ENCODE results near the gene RETREG2.
"Not testable (repeated sequence)": the region's sequence is repeated elsewhere in the genome, so short reads cannot be mapped to it uniquely, and the experiment has no call there.

Gene RETREG2

DNA sequence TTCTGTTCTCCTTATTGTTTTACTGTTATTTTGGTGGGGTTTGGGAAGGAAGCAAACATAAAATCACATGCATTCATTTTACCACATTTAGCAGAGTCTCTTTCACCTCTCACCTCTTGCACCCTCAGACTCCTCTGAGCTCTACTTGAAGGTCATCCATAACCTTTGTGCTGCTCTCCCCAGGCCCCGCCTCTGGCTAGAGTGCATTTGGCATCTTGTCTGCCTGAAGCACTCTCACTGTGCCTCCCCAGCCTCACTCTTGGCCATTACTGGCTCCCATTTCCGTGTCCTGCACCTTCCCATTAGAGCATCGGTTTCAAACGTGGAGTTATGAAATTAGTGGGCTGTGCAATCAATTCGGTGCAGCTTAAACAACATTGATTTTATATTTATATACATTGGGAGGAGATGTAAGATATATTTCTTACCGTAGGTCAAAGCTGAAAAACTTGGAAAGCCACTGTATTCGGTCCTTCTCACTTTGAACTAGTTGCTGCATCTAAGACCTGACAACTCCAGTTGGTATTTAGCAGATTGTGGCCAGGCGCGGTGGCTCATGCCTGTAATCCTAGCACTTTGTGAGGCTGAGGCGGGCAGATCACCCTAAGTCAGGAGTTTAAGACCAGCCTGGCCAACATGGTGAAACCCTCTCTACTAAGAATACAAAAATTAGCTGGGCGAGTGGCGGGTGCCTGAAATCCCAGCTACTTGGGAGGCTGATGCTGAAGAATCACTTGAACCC is 21.6 kb downstream of the RETREG2 start:
- no peak for DNase-seq

DNA sequence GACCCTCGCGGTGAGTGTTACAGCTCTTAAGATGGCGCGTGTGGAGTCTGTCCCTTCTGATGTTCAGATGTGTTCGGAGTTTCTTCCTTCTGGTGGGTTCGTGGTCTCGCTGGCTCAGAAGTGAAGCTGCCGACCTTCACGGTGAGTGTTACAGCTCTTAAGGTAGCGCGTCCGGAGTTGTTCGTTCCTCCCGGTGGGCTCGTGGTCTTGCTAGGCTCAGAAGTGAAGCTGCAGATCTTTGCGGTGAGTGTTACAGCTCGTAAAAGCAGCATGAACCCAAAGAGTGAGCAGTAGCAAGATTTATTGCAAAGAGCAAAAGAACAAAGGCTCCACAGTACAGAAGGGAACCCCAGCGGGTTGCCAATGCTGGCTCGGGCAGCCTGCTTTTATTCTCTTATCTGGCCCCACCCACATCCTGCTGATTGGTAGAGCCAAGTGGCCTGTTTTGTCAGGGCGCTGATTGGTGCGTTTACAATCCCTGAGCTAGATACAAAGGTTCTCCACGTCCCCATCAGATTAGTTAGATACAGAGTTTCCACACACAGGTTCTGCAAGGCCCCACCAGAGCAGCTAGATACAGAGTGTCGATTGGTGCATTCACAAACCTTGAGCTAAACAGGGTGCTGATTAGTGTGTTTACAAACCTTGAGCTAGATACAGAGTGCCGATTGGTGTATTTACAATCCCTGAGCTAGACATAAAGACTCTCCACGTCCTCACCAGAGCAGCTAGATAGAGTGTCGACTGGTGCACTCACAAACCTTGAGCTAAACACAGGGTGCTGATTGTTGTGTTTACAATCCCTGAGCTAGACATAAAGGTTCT is 22.6 kb downstream of the RETREG2 start:
- not testable (repeated sequence) for DNase-seq

DNA sequence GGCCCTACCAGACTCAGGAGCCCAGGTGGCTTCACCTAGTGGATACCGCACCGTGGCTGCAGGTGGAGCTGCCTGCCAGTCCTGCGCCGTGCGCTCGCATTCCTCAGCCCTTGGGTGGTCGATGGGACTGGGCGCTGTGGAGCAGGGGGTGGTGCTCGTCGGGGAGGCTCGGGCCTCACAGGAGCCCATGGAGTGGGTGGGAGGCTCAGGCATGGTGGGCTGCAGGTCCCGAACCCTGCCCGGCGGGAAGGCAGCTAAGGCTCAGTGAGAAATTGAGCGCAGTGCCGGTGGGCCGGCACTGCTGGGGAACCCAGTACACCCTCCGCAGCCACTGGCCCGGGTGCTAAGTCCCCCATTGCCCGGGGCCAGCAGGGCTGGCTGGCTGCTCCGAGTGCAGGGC is 23.3 kb downstream of the RETREG2 start:
- DNase-seq = not testable (repeated sequence)

DNA sequence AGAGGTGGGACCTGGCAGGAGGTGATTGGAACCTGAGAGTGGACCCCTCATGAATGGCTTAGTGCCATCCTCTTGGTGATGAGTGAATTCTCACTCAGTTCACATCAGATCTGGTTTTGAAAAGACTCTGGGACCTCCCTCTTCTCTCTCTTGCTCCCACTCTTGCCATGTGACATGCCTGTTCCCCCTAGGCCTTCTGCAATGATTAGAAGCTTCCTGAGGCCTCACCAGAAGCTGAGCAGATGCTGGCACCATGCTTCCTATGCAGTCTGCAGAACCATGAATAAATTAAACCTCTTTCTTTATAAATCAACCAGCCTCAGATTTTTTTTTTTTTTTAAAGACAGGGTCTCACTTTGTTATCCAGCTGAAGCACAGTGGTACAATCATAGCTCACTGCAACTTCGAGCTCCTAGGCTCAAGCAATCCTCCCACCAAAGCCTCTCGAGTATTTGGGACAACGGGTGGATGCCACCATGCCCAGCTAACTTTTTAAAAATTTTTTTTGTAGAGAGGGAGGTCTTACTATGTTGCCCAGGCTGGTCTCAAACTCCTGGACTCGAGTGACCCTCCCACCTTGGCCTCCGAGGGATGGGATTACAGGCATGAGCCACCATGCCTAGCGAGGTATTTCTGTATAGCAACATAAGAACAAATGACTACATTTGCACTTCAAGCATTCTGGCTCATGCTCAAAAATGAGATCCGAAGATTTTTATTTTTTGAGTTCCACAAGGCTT is 26.5 kb downstream of the RETREG2 start:
- no peak for DNase-seq

DNA sequence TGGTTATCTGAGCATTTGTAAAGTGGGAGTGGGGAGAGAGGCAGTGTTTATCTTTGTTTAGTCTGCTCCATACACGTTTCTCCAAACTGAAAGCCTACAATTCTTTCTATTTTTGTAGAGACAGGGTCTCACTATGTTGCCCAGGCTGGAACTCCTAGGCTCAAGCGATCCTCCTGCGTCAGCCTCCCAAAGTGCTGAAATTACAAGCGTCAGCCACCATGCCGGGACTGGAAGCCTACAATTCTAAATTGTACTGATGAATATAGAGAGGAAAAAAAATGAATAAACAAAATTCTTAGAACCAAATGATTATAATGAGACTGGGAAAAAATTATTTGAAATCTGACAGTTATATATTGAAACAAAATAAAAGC is 27.1 kb downstream of the RETREG2 start:
- no peak for DNase-seq

DNA sequence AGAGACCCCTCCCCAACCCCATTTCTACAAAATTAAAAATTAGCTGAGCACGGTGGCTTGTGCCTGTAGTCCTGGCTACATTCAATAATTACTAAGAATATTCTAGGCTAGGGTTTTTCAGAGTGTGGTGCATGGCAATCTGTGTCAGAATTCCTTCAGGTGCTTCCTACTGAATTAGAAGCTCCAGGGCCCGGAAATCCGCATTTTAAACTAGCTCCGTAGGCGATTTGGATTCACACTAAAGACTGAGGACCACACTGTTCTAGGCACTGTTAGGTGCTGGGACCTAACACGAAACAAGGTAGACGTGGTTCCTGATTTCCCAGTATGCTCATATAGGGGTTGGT is 27.9 kb downstream of the RETREG2 start:
- DNase-seq = no peak

DNA sequence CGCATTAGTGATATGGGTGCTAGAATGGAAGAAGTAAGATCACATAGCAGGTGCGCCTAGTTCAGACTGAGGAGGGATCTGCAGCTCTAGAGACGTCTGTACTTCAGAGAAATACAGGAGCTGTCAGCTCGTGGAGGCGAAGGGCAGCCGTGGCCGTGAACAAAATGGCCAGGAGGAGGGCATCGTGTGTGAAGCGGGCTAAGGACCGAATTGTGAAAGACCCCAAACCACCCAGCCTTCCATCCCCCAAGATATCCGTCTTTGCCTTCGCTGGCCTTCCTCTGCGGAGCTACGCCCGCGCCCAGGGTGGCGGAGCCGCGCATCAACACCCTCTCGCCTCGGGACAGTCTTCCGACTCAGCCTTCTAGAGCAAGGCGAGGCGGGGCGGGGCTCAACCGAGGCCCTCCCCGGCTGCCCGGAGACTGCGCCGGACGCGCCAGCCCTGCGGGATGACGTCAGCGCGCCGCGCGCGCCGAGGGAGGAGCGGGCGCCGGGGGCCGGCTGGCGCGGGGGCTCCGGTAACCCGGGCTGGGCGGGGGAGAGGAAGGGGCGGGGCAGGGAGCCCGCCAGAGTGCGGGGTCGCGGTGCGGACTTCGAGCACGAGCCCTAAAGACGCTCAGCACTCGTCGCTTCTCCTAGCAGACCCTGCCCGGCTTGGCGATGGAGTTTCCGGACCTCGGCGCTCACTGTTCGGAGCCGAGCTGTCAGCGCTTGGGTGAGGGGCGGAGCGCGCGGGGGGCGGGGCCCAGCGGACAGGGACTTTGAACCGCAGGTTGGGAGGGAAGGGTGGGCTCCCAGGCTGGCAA is 28.5 kb downstream of the RETREG2 start, which contains the start of gene ZFAND2B:
Gene ZFAND2B (plus strand): TSS at position 455 of the 806 bp plus-strand sequence. CDS start 206 bp downstream, at position 661.
- peak; percentile 92 to 95 for DNase-seq

DNA sequence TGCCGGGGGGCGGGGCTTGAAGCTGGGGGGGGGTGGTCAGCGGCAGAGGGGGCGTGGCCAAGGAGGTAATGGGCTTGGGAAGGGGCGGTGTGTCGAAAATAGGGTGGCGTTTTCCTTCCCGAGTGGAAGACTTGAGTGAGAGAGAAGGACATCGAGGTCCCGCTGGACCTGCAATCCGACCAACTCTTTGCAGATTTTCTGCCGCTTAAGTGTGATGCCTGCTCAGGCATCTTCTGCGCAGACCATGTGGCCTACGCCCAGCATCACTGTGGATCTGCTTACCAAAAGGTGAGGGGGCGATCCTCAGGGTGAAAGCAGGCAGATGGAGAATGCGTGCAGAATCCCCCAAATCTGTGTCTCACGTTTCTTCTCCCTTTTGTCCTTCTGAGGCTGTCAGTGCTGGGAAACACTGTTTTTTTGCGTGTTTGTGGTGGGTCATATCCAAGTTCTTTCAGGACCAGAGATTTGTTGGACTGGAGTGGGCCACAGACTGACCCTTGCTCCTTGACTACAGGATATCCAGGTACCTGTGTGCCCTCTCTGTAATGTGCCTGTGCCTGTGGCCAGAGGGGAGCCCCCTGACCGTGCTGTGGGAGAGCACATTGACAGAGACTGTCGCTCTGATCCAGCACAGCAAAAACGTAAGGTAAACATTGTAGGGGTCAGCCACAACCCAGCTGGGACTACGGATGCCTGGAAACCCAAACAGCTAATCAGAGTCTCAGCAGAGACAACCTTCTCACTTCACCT is 29.2 kb downstream of the RETREG2 start:
- no peak for DNase-seq

DNA sequence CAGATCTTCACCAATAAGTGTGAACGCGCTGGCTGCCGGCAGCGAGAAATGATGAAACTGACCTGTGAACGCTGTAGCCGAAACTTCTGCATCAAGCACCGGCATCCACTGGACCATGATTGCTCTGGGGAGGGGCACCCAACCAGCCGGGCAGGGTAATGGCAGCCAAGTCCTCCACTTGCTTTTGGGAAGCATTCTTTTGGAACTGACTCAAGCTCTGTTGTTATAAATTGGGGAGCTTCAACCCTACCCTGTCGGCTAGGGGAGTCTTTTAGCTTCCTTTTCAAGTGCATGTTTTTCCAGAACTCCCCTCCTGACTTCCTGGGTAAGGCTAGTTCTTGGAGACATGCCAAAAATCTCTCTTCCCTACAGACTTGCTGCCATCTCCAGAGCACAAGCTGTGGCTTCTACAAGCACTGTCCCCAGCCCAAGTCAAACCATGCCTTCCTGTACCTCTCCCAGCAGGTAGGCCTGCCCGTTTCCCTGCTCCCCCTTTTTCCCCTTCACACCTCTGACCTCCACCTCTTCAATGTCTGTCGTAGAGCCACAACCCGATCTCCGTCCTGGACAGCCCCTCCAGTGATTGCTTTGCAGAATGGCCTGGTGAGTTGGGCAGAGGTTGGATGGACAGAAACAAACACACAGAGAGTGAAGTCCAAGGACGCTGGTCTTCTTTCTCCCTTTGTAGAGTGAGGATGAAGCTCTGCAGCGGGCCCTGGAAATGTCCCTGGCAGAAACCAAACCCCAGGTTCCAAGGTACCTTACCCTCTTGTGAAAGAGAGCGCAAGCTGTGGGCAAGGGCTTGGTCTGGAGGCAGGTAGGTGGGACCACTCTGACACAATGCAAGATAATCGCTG is 30.0 kb downstream of the RETREG2 start:
- DNase-seq = no peak

DNA sequence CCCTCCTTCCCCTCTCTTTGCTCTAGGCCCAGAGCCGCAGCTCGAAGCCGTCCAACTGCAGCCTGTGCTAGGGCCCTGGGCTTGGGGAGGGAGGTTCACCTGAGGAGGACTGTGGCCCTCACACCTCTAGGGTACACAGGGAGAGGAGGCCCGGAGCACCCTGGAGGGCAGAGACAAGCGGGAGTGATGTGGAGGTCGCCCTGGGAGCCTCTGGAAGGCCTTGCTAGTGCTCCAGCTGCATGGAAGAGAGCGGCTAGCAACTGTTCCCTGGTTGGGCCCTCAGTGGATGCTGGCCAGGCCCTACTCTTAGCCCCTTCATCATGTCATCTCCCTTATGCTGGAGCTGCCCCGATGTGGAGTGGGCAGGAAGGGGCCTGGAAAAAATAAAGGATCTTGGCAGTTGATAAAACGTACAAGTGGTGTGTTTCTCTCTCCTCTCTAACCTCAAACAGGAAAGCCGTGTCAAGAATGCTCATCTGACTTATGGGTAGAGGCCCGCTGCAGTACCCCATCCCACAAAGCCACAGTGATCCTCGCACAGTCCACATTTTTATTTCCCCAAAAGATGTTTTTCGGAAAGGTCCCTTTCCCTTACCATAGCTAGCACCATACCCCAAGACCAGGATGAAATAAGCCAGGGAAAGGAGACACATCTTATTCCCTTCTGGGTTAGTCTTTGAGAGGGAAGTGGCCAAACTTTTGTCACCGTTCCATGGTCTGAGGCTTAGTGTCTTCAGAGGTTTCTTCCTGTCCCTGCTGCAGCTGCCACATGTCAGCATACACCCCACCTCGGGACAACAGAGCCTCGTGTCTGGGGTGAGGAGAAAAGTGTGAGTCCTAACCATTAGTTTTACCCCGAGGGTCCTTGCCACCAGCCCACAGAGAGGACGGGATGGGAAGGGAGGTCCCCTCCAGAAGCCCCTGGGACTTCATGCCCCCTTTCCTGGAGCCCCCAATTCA is 31.4 kb downstream of the RETREG2 start:
- DNase-seq = no peak

DNA sequence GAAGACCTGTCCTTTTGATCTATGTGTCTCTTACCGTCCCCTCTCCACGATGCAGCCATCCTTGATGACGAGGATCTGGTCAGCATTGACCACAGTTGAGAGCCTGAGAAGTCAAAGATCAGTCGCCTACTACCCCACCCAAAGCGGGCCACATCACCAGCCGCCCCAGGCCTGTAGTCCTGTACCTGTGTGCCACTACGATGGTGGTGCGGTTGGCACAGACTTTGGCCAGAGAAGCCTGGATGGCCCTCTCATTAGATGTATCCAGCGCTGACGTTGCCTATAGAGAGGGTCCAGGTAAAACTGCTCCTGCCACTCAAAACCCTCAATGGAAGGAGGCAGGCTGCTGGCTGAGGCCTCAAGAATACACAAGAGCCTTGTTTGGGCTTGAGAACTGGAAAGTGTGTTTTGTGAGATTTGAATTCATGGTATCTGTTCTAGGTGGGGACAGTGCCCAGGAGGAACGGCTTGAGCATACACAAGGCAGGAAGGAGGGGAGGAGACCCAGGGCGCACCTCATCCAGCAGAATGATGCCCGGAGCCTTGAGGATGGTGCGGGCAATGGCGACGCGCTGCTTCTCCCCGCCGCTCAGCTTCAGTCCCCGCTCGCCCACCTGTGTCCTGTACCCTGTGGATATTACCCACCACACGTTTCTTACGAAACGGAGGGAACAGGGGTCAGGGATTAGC is 32.3 kb downstream of the RETREG2 start:
- DNase-seq = no peak

DNA sequence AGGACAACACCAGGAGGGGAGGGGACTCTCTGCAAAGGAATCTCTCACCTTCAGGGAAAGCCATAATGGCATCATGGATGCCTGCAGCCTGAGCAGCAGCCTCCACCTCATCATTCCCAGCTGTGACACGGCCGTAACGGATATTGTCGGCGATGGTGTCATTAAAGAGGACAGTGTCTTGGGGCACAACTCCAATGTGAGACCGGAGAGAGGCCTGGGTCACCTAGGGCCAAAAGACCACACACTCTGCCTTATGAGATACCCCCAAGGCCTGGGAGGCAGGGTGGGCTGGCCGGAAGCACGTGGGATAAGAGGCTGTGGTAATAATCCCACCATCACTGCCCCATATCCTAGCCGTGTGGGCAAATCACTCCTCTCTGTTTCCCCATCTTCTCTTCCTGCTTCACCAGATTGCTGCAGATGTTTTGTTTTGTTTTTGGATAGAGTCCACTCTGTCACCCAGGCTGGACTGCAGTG is 32.8 kb downstream of the RETREG2 start:
- DNase-seq = no peak

DNA sequence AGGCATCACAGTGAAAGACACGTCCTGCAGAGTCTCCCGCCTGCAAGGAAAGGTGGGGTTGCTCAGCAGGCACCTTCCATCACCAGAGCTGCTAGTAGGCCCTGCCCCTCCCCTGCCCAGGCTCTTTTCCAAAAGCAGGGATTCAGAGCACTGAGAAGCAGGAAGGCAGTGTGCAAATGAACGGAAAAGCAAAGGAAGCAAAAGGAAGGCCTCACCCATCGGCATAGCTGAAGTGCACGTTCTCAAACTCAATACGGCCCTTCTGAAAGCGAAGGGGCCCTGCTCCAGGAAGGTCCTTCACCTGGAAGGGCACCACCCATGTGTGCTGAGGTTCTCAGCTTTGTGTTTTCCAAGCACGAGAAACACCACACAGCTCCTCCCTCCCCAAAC is 34.9 kb downstream of the RETREG2 start:
- no peak for DNase-seq

DNA sequence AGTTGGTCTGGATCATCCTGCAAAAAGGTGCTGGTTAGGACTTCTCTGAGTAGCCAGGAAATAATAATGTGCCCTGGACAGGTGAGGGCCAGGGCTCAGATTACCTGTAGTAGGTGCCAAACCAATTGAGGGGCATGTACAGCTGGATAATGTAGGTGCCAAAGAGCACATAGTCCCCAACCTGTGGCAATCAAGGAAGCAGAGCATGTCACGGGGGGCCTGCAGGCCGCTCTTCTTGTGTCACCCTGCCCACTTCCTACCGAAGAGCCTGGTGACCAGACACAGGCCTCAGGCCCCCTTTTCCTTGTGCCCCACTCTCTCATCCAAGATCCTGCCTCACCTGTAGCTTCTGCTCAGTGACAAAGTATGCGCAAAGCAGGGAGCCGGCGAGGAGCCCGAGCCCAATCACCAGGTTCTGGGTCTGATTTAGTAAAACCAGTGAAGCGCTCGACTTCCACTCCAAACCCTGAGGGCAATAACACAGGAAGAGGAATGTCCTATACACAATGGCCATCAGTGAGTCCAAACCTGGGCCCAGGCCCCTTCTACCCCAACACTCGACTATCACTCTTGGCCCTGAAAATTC is 35.5 kb downstream of the RETREG2 start:
- DNase-seq = no peak

DNA sequence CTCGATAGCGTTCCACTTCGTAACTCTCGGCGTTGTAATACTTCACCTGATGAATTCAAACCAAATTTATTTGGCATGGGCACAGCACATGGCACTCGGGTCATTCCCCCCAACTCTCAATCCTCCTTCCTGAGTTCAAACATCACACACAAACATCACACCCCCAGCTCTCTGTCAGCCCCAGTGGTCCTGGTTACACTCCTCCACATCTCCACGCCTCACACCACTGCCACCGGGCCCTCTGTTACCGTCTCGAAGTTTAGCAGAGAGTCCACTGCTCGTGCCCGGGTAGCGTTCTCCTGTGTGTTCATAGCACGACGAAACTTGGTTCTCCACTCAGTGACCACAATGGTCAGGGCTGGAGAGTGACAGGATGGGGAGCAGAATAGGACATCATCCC is 36.1 kb downstream of the RETREG2 start:
- no peak for DNase-seq

DNA sequence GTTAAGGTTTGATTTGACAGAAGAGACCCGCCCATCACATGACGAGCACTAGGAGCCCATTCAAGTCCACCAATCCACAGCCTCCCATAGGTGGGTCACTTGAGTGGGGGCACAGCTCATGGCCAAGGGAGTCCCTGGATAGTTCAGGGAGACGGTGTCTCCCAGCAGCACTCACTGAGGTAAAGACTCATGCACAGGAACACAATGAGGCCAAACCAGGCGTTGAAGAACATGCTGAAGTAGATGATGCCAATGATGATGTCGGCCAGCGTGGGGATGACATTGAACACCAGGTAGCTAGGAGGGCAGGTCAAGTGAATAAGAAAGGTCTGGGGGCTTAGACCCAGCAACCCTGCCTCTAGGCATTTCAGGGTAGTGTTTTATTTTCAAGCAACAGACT is 36.7 kb downstream of the RETREG2 start:
- no peak for DNase-seq

DNA sequence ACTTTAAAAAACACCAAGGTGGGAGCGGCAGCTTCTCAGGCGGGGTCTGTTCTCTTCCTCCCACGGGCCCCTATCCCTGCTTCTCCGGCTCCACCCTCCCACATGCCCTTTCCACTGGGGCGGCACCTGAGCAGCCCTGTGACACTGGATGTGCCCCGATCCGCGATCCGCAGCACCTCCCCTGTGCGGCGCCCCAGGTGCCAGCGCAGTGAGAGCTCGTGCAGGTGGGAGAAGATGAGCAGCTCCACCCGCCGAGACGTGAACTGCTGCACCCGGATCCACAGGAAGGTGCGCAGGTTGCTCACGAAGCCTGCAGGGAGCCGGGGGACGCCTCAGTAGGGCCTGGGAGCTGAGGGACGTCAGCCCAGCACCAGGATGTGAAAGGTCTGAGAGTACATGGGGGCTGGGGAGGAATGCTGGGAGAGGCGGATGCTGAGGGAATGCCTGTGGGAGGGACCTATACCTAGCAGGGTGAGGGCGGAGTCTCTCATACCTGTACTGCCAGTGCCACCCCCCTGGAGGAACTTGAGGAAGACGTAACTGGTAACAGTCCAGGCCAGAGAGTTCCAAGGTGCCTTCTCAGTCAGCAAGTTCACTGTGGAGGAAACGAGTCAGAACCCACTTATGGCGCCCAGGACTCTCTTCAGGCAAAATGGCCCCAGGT is 37.9 kb downstream of the RETREG2 start:
- no peak for DNase-seq

DNA sequence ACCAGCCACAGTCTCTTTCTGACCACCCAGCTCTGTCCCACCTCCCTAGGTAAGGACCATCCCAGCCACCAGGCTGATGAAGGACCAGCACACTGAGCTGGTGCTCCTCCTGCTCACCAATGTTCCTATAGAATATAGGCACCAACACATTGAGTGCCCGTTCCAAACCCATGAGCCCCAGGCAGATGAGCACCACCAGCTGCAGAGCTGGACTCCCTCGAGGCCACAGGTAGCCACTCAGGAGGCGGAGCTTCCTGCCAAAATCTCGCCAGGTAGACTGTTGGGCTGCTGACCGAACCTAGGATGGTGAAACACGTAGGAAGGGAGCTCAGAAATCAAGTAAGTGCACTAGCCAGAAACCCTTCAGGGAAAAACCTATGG is 38.5 kb downstream of the RETREG2 start:
- no peak for DNase-seq

Data from stimulated activated CD4-positive, alpha-beta T cell treated with anti-CD3 and anti-CD28 coated beads, Interleukin-2, amount 100 ng/mL, for 48 hours (primary cell).